Epithelial cell of esophagus (primary cell): Measurements from ENCODE around the gene AGAP3.

Source experiments
- DNase-seq: peaks from one replicate; pipeline ENCODE4 v3.0.0; 2010; ENCODE audit warnings: low read depth
- H3K4me3 ChIP-seq: 2 replicates; pipeline ENCODE4 v1.5.1; 2011; ENCODE audit warnings: mild to moderate bottlenecking, low read length, control low read depth
- TF ChIP-seq, protein P1 (sequence below): IDR thresholded peaks from 2 replicates; pipeline ENCODE4 v1.5.1; 2011; ENCODE audit warnings: low read depth, mild to moderate bottlenecking, low read length, control low read depth, inconsistent platforms; ENCODE audit not compliant: insufficient read depth; ENCODE audit errors: missing control alignments

The AGAP3 gene

DNA sequence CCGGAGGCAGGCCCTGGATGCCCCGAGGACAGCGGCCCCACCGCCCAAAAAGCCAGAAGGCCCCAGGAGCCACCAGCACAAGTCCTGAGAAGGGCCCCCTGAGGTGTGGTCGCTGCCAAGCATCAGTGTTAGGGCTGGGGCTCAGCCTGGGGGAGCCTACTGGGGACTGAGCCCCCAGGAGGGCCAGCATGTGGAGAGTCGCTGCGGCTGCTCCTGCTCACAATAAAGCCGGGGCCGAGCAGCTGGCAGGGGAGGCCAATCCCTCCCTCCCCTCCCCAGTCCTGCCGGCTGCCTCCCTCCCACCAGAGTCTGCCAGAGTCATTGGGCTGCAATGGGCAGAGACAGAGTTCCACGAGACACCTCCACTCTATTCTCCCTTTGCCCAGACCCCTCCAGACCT, 41.0 kb upstream of the AGAP3 start:
- no peak overlapping the region for H3K4me3 ChIP-seq
- TF ChIP-seq, protein P1, sequence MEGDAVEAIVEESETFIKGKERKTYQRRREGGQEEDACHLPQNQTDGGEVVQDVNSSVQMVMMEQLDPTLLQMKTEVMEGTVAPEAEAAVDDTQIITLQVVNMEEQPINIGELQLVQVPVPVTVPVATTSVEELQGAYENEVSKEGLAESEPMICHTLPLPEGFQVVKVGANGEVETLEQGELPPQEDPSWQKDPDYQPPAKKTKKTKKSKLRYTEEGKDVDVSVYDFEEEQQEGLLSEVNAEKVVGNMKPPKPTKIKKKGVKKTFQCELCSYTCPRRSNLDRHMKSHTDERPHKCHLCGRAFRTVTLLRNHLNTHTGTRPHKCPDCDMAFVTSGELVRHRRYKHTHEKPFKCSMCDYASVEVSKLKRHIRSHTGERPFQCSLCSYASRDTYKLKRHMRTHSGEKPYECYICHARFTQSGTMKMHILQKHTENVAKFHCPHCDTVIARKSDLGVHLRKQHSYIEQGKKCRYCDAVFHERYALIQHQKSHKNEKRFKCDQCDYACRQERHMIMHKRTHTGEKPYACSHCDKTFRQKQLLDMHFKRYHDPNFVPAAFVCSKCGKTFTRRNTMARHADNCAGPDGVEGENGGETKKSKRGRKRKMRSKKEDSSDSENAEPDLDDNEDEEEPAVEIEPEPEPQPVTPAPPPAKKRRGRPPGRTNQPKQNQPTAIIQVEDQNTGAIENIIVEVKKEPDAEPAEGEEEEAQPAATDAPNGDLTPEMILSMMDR = no peak
- DNase-seq = no peak

DNA sequence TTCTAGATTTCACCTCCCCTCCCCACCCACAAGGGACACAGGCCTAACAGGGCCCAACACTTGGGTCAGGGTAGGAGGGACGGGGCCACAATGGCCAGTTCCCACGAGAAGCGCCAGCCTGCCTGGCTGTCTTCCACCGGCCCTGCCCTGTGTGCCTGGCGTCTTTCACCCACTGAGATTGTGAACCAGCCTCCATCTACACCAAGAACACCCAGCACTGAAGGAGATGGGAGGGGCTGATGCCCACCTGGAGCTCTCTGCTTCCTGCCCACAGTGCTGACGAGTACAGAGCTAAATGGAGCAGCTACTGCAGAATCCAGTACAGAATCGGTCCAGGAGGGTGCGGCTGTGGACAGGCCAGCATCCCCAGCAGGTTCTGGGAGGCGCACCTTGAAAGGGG, 40.3 kb upstream of the AGAP3 start:
- DNase-seq = no peak
- TF ChIP-seq, protein P1 = no peak
- H3K4me3 ChIP-seq = no peak overlapping the region

DNA sequence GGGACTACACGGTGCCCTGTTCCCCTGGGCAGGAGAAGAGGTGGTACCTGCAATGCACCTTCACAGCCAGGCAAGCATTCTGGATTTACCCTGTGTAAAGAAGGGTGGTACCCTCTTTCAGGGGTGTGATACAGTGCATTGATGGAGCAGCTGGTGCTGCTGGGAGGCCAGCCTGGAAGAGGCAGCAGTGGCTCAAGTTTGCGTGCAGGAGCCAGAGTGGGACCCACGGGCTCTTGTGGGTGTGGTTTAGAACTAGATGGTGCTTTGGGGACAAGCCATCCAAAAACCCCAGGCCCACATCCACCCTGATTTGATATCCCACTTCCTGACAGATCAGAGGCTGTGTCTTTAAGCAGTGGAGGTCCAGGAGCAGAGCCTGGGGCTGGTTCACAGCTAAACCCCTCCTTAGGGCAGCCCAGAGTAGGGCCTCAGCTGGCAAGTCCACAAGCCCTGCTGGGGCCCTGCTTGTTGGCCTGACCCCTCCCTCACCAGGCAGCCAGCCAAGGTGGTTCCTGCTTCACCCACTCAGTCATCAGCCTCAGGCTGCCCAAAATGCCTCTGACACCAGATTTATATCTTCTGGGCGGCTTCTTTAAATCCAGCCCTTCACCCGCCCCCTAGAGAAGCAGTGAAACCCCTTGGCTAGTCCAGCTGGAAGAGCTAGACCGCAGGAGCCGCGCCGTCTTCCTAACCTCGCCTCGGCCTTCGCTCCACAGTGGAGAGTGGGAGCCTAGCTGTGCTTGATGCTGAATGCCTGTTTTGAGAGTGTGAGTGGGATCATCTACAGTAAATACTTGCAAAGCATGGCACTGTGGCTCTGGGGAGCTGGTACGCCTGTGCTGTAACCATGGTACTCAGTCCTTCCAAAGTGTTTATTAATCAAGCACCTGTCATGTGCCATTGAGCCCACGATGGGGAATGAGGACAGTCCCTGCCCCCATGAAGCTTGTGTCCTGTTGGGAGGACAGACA, 39.4 kb upstream of the AGAP3 start:
- peak; percentile 56 for DNase-seq
- H3K4me3 ChIP-seq = no peak overlapping the region
- TF ChIP-seq, protein P1 = no peak

DNA sequence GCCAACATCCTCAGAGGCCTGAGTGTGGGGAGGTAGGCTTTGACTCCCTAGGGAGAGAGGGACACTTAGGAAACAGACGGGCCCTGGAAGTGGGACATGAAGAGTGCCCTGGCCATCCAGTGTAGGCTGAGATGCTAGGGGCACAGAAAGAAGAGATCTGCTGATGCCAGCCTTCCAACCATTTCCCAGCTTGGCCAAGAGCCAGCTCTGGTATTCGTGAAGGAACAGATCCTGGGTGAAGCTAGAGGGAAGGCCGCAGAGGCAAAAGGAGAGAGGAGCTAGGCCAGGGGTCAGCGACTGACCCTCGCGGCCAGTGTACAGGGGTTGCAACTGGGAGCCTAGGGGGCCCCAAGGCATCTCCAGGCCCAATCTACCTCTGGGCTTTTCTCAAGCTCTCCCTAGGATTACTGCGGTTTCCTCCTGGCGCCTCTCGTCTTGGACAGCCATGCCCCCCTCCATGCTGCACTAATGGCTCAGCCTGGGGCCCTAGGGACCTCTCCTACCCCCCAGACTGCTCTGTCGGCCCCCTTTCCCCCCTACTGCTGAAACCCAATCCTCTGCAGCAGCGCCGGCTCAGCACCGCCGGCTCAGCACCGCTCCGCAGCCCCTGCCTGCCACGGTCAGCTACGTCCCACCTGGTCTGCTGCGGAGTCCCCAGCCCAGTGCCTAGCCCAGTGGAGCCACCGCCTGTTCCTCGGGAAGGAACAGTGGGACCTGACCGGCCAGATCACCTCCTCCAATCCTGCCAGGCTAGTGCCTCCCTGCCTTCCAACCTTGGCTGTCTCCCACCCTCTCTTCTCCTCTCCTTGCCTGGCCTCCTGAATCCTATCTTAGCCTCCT, 38.1 kb upstream of the AGAP3 start, which contains the start of gene ASIC3:
Gene ASIC3, plus strand, starts transcription at position 556 of the 840 bp plus-strand sequence. CDS start 355 bp downstream, outside the sequence.
- TF ChIP-seq, protein P1 = no peak
- H3K4me3 ChIP-seq = no peak within 1 kb of the TSS
- no peak for DNase-seq

DNA sequence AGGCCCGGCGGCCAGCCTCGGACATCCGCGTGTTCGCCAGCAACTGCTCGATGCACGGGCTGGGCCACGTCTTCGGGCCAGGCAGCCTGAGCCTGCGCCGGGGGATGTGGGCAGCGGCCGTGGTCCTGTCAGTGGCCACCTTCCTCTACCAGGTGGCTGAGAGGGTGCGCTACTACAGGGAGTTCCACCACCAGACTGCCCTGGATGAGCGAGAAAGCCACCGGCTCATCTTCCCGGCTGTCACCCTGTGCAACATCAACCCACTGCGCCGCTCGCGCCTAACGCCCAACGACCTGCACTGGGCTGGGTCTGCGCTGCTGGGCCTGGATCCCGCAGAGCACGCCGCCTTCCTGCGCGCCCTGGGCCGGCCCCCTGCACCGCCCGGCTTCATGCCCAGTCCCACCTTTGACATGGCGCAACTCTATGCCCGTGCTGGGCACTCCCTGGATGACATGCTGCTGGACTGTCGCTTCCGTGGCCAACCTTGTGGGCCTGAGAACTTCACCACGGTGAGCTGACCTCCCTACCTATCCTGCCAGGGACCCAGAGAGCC, 37.3 kb upstream of the AGAP3 start:
- no peak for DNase-seq
- H3K4me3 ChIP-seq = no peak overlapping the region
- TF ChIP-seq, protein P1 = no peak

DNA sequence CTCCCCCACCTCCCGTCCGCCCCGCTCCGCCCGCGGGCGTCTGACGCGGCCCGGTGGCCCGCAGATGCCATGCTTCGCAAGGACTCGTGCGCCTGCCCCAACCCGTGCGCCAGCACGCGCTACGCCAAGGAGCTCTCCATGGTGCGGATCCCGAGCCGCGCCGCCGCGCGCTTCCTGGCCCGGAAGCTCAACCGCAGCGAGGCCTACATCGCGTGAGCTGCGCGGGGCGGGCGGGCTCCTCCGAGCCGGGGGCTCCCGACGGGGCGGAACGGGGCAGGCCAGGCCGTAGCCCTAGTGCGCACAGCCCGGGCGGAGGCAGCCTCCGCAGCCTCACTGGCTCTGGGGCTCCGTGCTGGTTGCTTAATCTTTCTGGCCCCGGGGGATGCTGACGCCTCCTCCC, 35.2 kb upstream of the AGAP3 start:
- peak; percentile 84 for DNase-seq
- TF ChIP-seq, protein P1 = no peak
- no peak overlapping the region for H3K4me3 ChIP-seq
